Activated CD8-positive, alpha-beta memory T cell treated with anti-CD3 and anti-CD28 coated beads, Interleukin-2, amount 10 ng/mL, durations not matched to agents 7 days and 5 days (primary cell): ENCODE data around the gene NECTIN2. TPM values are rescaled to one million over a fixed set of nuclear protein-coding genes. Genes with fewer than 3 reads are reported as not detected.

Experiments used
- ATAC-seq: fragments of 150-1000 bp; cut with Tn5 transposase; one replicate; pipeline ENCODE4 v1.10.0; 2021; ENCODE audit warnings: moderate library complexity
- CTCF ChIA-PET: fragments of 350-600 bp; sonication (Branson Sonifier 250); formaldehyde crosslinking; loops from one replicate; lab custom pipeline; 2021; ENCODE audit warnings: antibody characterized with exemption; lab: Charles Lee
- DNase-seq: peaks from one replicate; pipeline ENCODE4 v3.0.0-alpha.2; 2020
- H3K27ac Mint-ChIP-seq: one replicate; pipeline ENCODE4 v1.8.0; 2021; ENCODE audit warnings: mild to moderate bottlenecking, mixed read lengths
- H3K27me3 Mint-ChIP-seq: one replicate; pipeline ENCODE4 v1.8.0; 2021; ENCODE audit warnings: mixed read lengths
- H3K36me3 Mint-ChIP-seq: one replicate; pipeline ENCODE4 v1.8.0; 2021; ENCODE audit warnings: mild to moderate bottlenecking, mixed read lengths
- H3K4me1 Mint-ChIP-seq: one replicate; pipeline ENCODE4 v1.8.0; 2021; ENCODE audit warnings: mixed read lengths
- H3K4me3 Mint-ChIP-seq: one replicate; pipeline ENCODE4 v1.8.0; 2021; ENCODE audit warnings: mild to moderate bottlenecking, moderate library complexity, mixed read lengths
- H3K9me3 Mint-ChIP-seq: one replicate; pipeline ENCODE4 v1.8.0; 2022; ENCODE audit warnings: low read depth, mixed read lengths
- total RNA-seq, 2 experiments: library from RNA; stranded (reverse); gene quantifications; one replicate each; pipeline ENCODE4 v1.2.3, GENCODE V29; 2021

The NECTIN2 gene
- total RNA-seq, 2 experiments from 2014 or later, result 0.49 to 0.67 TPM

- CTCF ChIA-PET, result interaction anchor here (0.6 to 1.4 kb wide), 2 partner anchors 20 to 87 kb away, joined by 3 read pairs; no protein-coding TSS in a partner anchor
- DNase-seq (no peak), ATAC-seq (no peak)
- Mint-ChIP-seq H3K4me1 (no peaks in the 10 kb centered on the region), H3K9me3 (no peaks in the 10 kb centered on the region), H3K27ac (no peak overlapping the region), H3K36me3 (no peaks in the 10 kb centered on the region), H3K27me3 (peaks cover 13% of the 10 kb centered on the region), H3K4me3 (no peak overlapping the region)
Observed at GRCh38 chr19:44810234-44811121, 35.6 kb upstream of the NECTIN2 start.

GRCh38 chr19:44811122-44811419, 35.0 kb upstream of the NECTIN2 start:
- no peak overlapping the region for H3K4me3 Mint-ChIP-seq
- CTCF ChIA-PET, result interaction anchor here (0.6 to 1.4 kb wide), 2 partner anchors 20 to 87 kb away, joined by 3 read pairs; no protein-coding TSS in a partner anchor
- no peaks in the 10 kb centered on the region for H3K9me3 Mint-ChIP-seq
- H3K27me3 Mint-ChIP-seq, result peaks cover 13% of the 10 kb centered on the region
- DNase-seq, result no peak
- no peak for ATAC-seq
- no peaks in the 10 kb centered on the region for H3K36me3 Mint-ChIP-seq
- no peaks in the 10 kb centered on the region for H3K4me1 Mint-ChIP-seq
- H3K27ac Mint-ChIP-seq, result no peak overlapping the region

GRCh38 chr19:44812142-44812718, 33.9 kb upstream of the NECTIN2 start:
- DNase-seq (no peak), ATAC-seq (no peak)
- no peaks in the 10 kb centered on the region for H3K4me1 Mint-ChIP-seq
- no peaks in the 10 kb centered on the region for H3K9me3 Mint-ChIP-seq
- CTCF ChIA-PET, result no interaction called here
- H3K36me3 Mint-ChIP-seq, result no peaks in the 10 kb centered on the region
- H3K27me3 Mint-ChIP-seq, result peaks cover 13% of the 10 kb centered on the region
- H3K27ac Mint-ChIP-seq, result no peak overlapping the region
- H3K4me3 Mint-ChIP-seq, result no peak overlapping the region

- Mint-ChIP-seq H3K36me3 (no peaks in the 10 kb centered on the region), H3K27ac (no peak overlapping the region), H3K4me3 (no peak overlapping the region), H3K4me1 (no peaks in the 10 kb centered on the region), H3K27me3 (peaks cover 10% of the 10 kb centered on the region), H3K9me3 (no peaks in the 10 kb centered on the region)
- ATAC-seq (no peak), DNase-seq (no peak)
- CTCF ChIA-PET, result no interaction called here
Observed at GRCh38 chr19:44813070-44813840, 32.8 kb upstream of the NECTIN2 start.

GRCh38 chr19:44813841-44814470, 32.1 kb upstream of the NECTIN2 start:
- H3K27me3 Mint-ChIP-seq, result peaks cover 6% of the 10 kb centered on the region
- no peaks in the 10 kb centered on the region for H3K9me3 Mint-ChIP-seq
- no peaks in the 10 kb centered on the region for H3K4me1 Mint-ChIP-seq
- no peak overlapping the region for H3K27ac Mint-ChIP-seq
- ATAC-seq, result no peak
- no peak for DNase-seq
- CTCF ChIA-PET, result no interaction called here
- no peak overlapping the region for H3K4me3 Mint-ChIP-seq
- H3K36me3 Mint-ChIP-seq, result no peaks in the 10 kb centered on the region

- H3K4me3 Mint-ChIP-seq, result no peak overlapping the region
- no peak overlapping the region for H3K27ac Mint-ChIP-seq
- H3K36me3 Mint-ChIP-seq, result no peaks in the 10 kb centered on the region
- ATAC-seq (no peak), DNase-seq (no peak)
- H3K27me3 Mint-ChIP-seq, result peaks cover under 1% of the 10 kb centered on the region
- H3K9me3 Mint-ChIP-seq, result no peaks in the 10 kb centered on the region
- CTCF ChIA-PET, result no interaction called here
- H3K4me1 Mint-ChIP-seq, result no peaks in the 10 kb centered on the region
Observed at GRCh38 chr19:44814517-44814916, 31.6 kb upstream of the NECTIN2 start.

- Mint-ChIP-seq H3K27ac (no peak overlapping the region), H3K27me3 (no peaks in the 10 kb centered on the region), H3K4me1 (no peaks in the 10 kb centered on the region), H3K36me3 (no peaks in the 10 kb centered on the region), H3K4me3 (no peak overlapping the region), H3K9me3 (no peaks in the 10 kb centered on the region)
- DNase-seq (no peak), ATAC-seq (no peak)
- CTCF ChIA-PET, result interaction anchor here (0.6 kb wide), 1 partner anchor 104 kb away, joined by 3 read pairs; no protein-coding TSS in a partner anchor
Observed at GRCh38 chr19:44816301-44816700, 29.8 kb upstream of the NECTIN2 start.

- no peaks in the 10 kb centered on the region for H3K36me3 Mint-ChIP-seq
- DNase-seq (no peak), ATAC-seq (no peak)
- no peaks in the 10 kb centered on the region for H3K27me3 Mint-ChIP-seq
- no peaks in the 10 kb centered on the region for H3K4me1 Mint-ChIP-seq
- H3K4me3 Mint-ChIP-seq, result no peak overlapping the region
- no peak overlapping the region for H3K27ac Mint-ChIP-seq
- CTCF ChIA-PET, result no interaction called here
- H3K9me3 Mint-ChIP-seq, result no peaks in the 10 kb centered on the region
Observed at GRCh38 chr19:44817725-44818465, 28.2 kb upstream of the NECTIN2 start.

- ATAC-seq, result no peak
- Mint-ChIP-seq H3K9me3 (no peaks in the 10 kb centered on the region), H3K4me1 (no peaks in the 10 kb centered on the region), H3K27ac (no peak overlapping the region), H3K27me3 (no peaks in the 10 kb centered on the region), H3K4me3 (no peak overlapping the region), H3K36me3 (no peaks in the 10 kb centered on the region)
- CTCF ChIA-PET, result no interaction called here
- DNase-seq, result no peak
Observed at GRCh38 chr19:44818466-44819031, 27.5 kb upstream of the NECTIN2 start.

GRCh38 chr19:44819246-44819832, 26.8 kb upstream of the NECTIN2 start:
- H3K27me3 Mint-ChIP-seq, result peaks cover 3% of the 10 kb centered on the region
- H3K27ac Mint-ChIP-seq, result no peak overlapping the region
- no peaks in the 10 kb centered on the region for H3K4me1 Mint-ChIP-seq
- H3K9me3 Mint-ChIP-seq, result no peaks in the 10 kb centered on the region
- DNase-seq (no peak), ATAC-seq (no peak)
- no peak overlapping the region for H3K4me3 Mint-ChIP-seq
- CTCF ChIA-PET, result interaction anchor here (0.6 kb wide), 1 partner anchor 63 kb away, joined by 3 read pairs; no protein-coding TSS in a partner anchor
- H3K36me3 Mint-ChIP-seq, result no peaks in the 10 kb centered on the region

GRCh38 chr19:44820648-44821609, 25.2 kb upstream of the NECTIN2 start:
- no peak for DNase-seq
- Mint-ChIP-seq H3K36me3 (no peaks in the 10 kb centered on the region), H3K9me3 (no peaks in the 10 kb centered on the region), H3K4me1 (no peaks in the 10 kb centered on the region), H3K4me3 (no peak overlapping the region), H3K27me3 (peaks cover 3% of the 10 kb centered on the region), H3K27ac (no peak overlapping the region)
- CTCF ChIA-PET, result no interaction called here
- no peak for ATAC-seq
